Psoas muscle (tissue), 8 donors: ENCODE measurements around the gene KANK4. TPM values are rescaled to one million over a fixed set of nuclear protein-coding genes. Genes with fewer than 3 reads are reported as not detected.

ENCODE experiments used
- ATAC-seq, 4 donors: fragments of 200-7000 bp; cut with Tn5 transposase; one replicate each; pipeline ENCODE4 v1.9.1; 2020; ENCODE audit warnings: moderate library complexity in 3 of 4, mild to moderate bottlenecking in 2 of 4
- DNase-seq, 2 donors: peaks; one replicate each; pipeline ENCODE4 v3.0.0-alpha.2; 2020
- H3K27ac ChIP-seq: fragments of 200-600 bp; one replicate; pipeline ENCODE4 v1.8.0; 2022
- H3K27me3 ChIP-seq, 3 donors: fragments of 200-600 bp in 1 of 3; one replicate each; pipeline versions ENCODE4 v1.6.1 to v1.8.0; 2013 to 2022; ENCODE audit warnings: low read length in 2 of 3, mild to moderate bottlenecking in 2 of 3, moderate library complexity in 1 of 3; ENCODE audit not compliant: insufficient read depth in 3 of 3
- H3K36me3 ChIP-seq, 2 donors: fragments of 200-600 bp in 1 of 2; one replicate each; pipeline versions ENCODE4 v1.6.1 to v1.8.0; 2013 to 2022; ENCODE audit warnings: low read depth in 1 of 2, mild to moderate bottlenecking in 1 of 2, moderate library complexity in 1 of 2; ENCODE audit not compliant: insufficient read depth in 1 of 2
- H3K4me1 ChIP-seq: fragments of 200-600 bp; one replicate; pipeline ENCODE4 v1.8.0; 2022
- H3K4me3 ChIP-seq: fragments of 200-600 bp; one replicate; pipeline ENCODE4 v1.8.0; 2022; ENCODE audit warnings: mild to moderate bottlenecking
- H3K9me3 ChIP-seq: fragments of 200-600 bp; one replicate; pipeline ENCODE4 v1.8.0; 2022
- CTCF ChIP-seq: fragments of 200-600 bp; IDR thresholded peaks from one replicate; pipeline ENCODE4 v1.8.0; 2022; ENCODE audit warnings: antibody characterized with exemption
- WGBS, 3 donors: extraction: QIAGEN DNeasy Blood & Tissue Kit; methylation state at CpG; one replicate each; pipeline versions ENCODE4 v1.1.6 to v1.1.7; 2013; 5-methylcytosine and 5-hydroxymethylcytosine counted together
- intact Hi-C, 2 donors: fragments of 100-400 bp; cut with DNase I; formaldehyde crosslinking; loops; one replicate each; pipeline versions ENCODE4 v1.11.0 to v1.14.2; 2022
- polyA plus RNA-seq, 3 donors: library from polyadenylated mRNA; stranded (reverse); fragments of 200-250 nt; gene quantifications; one replicate each; pipeline ENCODE4 v1.2.3, GENCODE V29; 2013
- total RNA-seq, 4 donors: library from RNA; stranded (reverse); fragmentation: NEBNext Ultra II Directional in 2 of 4; extraction: Animal tissue kit (Norgen Biotek cat#: 25700) in 2 of 4; gene quantifications; one replicate each; pipeline versions ENCODE4 v1.2.1 to v1.2.4, GENCODE V29; 2021 to 2023
- donor health status: healthy with polysubstance abuse.
- donor health status: DM: no; HTN: no; CAD: no; lungs with moderate emphysema.
- donor health status: Bipolar disorder and iron deficiency.
- donor health status: healthy.
- donor health status: DM: yes; HTN: yes; CAD: no.
- donor health status: DM: no; HTN: no; CAD: no.
- donor health status: DM: no; HTN: no; CAD: no.
- donor health status: DM: yes; HTN: yes; CAD: no.

The KANK4 gene
- total and polyA plus RNA-seq, 7 donors: 0.09 to 1.1 (median 0.17) TPM; not detected in 3

GRCh38 chr1:62312698-62313097, 6.5 kb downstream of the KANK4 start:
- intact Hi-C loops: no loop called here
- 35 to 53% (median 37%) methylated on average over 4 of the region's 4 CpGs for WGBS, 3 donors
- Histone ChIP-seq H3K4me3 (no peak overlapping the region), H3K4me1 (no peaks in the 10 kb centered on the region), H3K36me3 (no peaks in the 10 kb centered on the region), H3K27ac (no peak overlapping the region), H3K9me3 (no peaks in the 10 kb centered on the region), H3K27me3 (peaks cover 0 to 16% (median 0%) of the 10 kb centered on the region in 3 donors)
- ATAC-seq (no peak), DNase-seq (no peak)
- TF ChIP-seq CTCF: no peak

- H3K9me3 ChIP-seq: no peaks in the 10 kb centered on the region
- intact Hi-C loops: no loop called here
- 80 to 90% (median 85%) methylated on average over 6 of the region's 6 CpGs for WGBS, 3 donors
Measured at GRCh38 chr1:62311473-62311943, 7.7 kb downstream of the KANK4 start.

GRCh38 chr1:62309906-62310305, 9.3 kb downstream of the KANK4 start:
- no peak for ATAC-seq
- 59 to 72% (median 66%) methylated on average over 7 of the region's 7 CpGs for WGBS, 3 donors
- H3K27ac ChIP-seq: no peak overlapping the region

More at GRCh38 chr1:62311473-62311943, 7.7 kb downstream of the KANK4 start:
- H3K4me1 ChIP-seq: no peaks in the 10 kb centered on the region
- TF ChIP-seq CTCF: no peak
- peaks cover 0 to 8% (median 0%) of the 10 kb centered on the region in 3 donors for H3K27me3 ChIP-seq
- DNase-seq: no peak
- H3K4me3 ChIP-seq: no peak overlapping the region
- no peaks in the 10 kb centered on the region for H3K36me3 ChIP-seq
- ATAC-seq: no peak
- no peak overlapping the region for H3K27ac ChIP-seq

GRCh38 chr1:62308606-62309005, 10.6 kb downstream of the KANK4 start:
- no peaks in the 10 kb centered on the region for H3K4me1 ChIP-seq
- no peak overlapping the region for H3K27ac ChIP-seq
- ATAC-seq: no peak
- WGBS, 3 donors: 65 to 71% (median 68%) methylated on average over 3 of the region's 3 CpGs
- H3K4me3 ChIP-seq: no peak overlapping the region
- H3K9me3 ChIP-seq: no peaks in the 10 kb centered on the region
- no peaks in the 10 kb centered on the region for H3K36me3 ChIP-seq
- peaks cover 0 to 3% (median 0%) of the 10 kb centered on the region in 3 donors for H3K27me3 ChIP-seq
- no peak for DNase-seq
- intact Hi-C loops: no loop called here
- no peak for TF ChIP-seq CTCF

More at GRCh38 chr1:62309906-62310305, 9.3 kb downstream of the KANK4 start:
- TF ChIP-seq CTCF: no peak
- no peaks in the 10 kb centered on the region for H3K4me1 ChIP-seq
- no peaks in the 10 kb centered on the region for H3K9me3 ChIP-seq
- H3K36me3 ChIP-seq: no peaks in the 10 kb centered on the region
- DNase-seq: no peak
- intact Hi-C loops: no loop called here
- H3K4me3 ChIP-seq: no peak overlapping the region
- H3K27me3 ChIP-seq: peaks cover 0 to 3% (median 0%) of the 10 kb centered on the region in 3 donors

GRCh38 chr1:62307895-62308492, 11.2 kb downstream of the KANK4 start:
- 79 to 83% (median 82%) methylated on average over 6 of the region's 6 CpGs for WGBS, 3 donors
- no peak for DNase-seq
- no peaks in the 10 kb centered on the region for H3K4me1 ChIP-seq
- peaks cover 0 to 3% (median 0%) of the 10 kb centered on the region in 3 donors for H3K27me3 ChIP-seq
- no peak for TF ChIP-seq CTCF
- intact Hi-C loops: no loop called here
- H3K9me3 ChIP-seq: no peaks in the 10 kb centered on the region
- no peak for ATAC-seq
- no peak overlapping the region for H3K4me3 ChIP-seq
- H3K27ac ChIP-seq: no peak overlapping the region
- H3K36me3 ChIP-seq: no peaks in the 10 kb centered on the region
